ENCODE results near the gene PKD2L2.
"Not testable (repeated sequence)": the region's sequence is repeated elsewhere in the genome, so short reads cannot be mapped to it uniquely, and the experiment has no call there.

The PKD2L2 gene

DNA sequence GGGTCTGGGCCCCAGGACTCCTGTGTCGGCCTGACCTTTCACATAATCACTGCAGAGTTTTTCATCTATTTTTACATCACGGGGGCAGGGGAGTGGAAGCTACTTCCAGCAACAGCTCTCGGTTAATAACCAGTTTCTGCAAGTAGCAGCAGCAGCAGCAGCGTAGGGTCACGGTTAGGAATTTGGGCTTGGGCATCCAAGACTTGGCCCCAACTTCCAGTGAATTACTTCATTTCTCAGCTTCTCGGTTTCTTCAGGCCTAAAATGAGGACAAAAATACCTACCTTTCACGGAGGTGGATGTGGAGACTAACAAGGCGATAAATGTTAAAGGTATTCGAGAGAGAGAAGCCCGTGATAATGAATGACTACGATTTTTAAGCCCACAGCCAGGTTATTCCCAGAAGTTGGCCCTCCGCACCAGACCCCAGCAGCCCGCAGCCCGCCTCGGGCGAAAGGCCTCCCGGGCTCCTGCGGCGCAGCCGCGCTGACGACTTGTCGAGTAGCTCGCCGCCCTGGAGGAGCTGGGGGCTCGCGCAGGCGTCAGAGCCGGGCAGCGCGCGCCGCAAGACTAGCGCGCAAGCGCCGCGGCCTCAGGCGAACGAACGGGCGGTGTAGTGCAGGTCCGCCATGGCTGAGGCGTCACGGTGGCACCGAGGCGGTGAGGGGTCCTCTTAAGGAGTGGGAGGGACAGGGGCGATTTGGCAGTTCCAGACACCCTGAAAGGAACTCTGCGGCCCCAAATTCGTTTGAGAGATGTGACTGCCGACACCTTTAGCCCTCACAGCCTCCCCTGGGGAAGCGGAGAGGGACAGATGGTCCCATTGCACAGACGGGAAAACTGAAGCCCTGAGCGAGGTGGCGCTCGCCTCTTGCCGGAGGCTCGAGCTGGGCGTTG lies at the start of gene PKD2L2:
Gene PKD2L2, plus strand, starts transcription at position 595 of the 897 bp plus-strand sequence. Its CDS starts 35 bp downstream, at position 630.
- DNase-seq (ENCODE audit: low read depth), result peak; percentile 50

DNA sequence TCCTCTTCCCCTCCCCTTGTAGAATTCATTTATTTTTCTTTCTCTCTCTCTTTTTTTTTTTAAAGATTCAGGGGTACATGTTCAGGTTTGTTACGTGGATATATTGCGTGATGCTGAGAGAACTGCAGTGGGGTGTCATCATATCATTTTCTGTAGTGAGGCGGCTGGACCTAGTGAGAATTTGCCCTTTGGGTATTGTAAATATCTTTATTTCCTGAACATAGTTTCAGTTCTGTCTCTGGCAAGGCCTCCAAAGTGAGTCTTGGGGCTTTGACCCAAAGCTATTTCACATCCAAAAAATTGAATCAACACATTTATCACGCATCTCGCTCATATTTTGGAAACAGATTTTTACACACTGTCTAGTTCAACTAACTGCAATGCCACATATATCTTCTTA lies 47.0 kb upstream of the PKD2L2 start:
- no peak for DNase-seq (ENCODE audit: low read depth)

DNA sequence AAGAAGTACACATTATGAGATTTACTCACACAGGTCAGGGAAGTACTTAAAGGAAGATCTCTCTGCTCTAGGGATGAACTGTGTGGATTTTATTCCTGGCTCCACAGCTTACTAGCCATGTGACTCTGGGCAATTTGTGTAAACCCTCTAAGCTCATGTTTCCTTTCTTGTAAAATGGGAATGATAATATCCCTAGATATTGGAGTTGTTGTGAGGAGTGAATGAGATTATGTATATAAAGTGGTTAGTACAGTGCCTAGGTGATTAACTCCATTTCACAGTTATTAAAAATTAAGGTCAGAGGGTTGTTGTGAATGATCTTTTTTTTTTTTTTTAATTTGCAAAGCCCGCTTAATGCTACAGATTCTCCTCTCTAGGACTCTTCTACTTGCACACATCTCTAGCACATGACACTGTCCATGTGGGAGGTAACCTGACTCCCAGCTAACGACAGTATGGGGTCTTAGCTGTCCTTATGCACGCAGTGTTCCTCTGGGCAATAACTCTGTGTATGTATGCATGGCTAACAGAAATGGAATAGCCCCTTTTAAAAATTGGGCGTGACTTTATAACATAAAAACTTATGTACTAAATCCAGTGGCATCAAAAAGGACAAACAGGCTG lies 45.5 kb upstream of the PKD2L2 start:
- no peak for DNase-seq (ENCODE audit: low read depth)

DNA sequence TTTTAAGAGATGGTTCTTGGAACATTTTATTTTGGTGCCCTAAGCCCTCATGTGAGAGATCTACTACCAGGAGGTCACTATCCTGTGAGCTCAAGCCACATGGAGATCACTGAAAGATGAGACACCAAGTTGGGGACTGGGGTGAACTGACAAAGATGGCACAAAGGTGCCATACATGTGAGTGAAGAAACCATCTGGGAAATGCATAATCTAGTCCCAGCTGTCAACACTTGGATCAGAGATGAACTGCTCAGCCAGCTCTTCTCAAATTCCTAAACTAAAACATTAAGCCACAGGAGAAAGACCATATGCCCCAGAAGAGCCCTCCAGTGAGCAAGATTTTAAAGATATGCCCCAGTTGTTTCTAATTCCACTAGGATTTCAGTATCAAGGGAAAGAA lies 43.8 kb upstream of the PKD2L2 start:
- DNase-seq (ENCODE audit: low read depth), result no peak

DNA sequence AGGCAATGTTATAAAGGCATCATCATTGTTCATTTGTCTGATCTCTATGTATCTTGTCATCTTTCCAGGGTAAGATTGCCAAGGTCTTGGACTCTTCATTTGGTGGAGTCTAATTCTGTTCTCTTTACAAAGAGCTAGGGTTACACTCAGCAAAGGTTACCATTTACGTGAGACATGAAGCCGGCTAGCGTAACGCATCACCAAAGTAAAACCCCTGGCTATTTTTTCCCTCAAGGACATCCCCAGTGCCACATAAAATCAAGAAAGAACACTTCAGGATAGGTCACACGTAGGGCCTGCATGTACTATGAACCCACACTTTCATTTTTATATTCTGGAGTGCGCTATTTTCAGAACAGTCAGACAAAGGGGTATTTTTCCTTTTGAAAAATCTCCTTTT lies 41.6 kb upstream of the PKD2L2 start:
- no peak for DNase-seq (ENCODE audit: low read depth)

DNA sequence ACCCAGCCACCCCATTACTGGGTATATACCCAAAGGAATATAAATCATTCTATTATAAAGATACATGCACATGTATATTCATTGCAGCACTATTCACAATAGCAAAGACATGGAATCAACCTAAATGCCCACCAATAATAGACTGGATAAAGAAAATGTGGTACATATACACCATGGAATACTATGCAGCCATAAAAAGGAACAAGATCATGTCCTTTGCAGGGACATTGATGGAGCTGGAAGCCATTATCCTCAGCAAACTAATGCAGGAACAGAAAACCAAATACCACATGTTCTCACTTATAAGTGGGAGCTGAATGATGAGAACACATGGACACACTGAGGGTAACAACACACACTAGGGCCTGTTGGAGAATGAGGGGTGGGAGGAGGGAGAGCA lies 36.1 kb upstream of the PKD2L2 start:
- not testable (repeated sequence) for DNase-seq (ENCODE audit: low read depth)

DNA sequence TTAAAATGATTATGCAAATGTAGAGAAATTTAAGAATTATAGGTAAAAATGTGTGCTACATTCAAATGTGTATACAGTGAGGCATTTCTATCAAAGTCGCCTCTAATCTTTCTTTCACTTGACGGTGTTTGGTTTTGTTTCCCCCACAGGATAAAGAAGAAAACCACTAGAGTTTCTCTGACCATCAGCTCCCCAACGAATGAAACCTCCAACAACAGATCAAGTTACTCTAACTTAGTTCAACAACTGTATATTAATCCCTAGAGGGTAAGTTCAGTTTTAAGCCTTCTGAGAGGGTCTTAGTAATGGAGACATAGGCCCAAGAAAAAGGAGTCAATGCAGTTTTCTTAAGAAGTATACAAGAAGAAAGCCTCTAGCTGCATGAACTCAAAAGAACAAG lies 33.1 kb upstream of the PKD2L2 start:
- DNase-seq (ENCODE audit: low read depth), result no peak

DNA sequence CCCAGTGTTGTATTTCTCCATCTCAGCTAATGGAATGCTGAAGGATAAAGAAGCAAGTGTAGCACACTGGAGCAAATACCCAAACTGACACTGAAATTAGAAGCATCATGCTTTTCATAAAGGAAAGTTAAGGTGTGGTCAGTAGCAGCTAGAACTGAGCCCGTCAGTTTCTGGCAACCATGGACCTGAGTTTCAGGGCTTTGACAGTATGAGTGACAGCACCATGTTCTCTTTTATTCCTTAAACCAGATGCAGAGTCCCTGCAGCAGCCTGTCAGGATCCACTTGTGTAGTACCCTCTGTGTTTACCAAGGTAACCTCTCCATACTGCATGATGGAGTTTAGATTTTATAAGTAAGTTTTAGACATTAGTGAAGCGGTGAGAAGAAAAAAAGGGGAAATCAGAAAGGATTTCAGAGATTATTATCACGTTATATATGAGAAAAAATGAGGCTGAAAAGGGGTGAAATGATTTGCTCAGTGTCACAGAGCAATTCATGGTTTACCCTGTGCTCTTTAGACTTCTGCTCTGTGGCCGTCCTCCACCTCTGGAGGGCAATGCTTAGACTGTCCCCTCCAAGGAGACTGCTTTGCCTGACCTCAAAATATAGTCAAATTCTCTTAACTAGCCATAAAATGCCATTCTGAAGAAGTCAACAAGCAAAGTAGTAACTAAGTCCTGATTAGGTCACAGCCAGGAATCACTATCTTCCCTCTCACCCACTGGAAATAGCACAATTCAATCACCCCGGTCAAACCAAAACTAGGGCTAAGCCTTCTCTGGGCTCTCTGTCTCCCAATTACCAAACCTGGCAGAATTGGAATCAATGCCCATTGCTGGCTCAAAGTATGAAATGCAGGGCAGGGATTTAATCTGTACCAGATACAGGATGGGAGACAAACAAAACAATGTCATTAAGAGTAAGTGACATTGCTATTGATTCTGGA lies 32.1 kb upstream of the PKD2L2 start:
- no peak for DNase-seq (ENCODE audit: low read depth)

DNA sequence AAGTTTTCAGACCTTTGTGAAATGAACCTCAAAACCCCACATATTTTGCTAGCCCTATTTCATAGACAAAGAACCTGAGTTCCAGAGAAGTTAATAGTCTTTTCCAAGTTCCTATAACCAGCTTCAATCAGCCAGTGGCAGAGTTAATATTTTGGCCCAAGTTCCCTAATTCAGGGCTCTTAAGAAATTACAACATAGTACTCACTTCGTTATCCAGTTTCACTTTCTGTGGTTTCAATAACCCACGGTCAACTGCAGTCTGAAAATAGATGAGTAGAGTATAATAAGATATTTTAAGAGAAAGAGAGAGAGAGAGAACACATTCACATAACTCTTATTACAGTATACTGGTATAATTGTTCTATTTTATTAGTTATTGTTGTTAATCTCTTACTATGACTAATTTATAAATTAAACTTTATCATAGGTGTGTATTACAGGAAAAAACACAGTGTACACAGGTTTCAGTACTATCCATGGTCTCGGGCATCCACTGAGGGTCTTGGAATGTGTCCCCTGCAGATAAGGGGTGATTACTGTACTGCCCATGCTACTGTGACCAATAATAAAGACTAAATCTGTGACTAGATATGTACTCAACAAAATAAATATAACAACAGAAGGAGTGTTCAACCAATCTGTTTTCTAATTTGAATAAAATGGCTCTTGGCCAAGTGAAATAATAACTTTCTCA lies 30.9 kb upstream of the PKD2L2 start:
- no peak for DNase-seq (ENCODE audit: low read depth)

DNA sequence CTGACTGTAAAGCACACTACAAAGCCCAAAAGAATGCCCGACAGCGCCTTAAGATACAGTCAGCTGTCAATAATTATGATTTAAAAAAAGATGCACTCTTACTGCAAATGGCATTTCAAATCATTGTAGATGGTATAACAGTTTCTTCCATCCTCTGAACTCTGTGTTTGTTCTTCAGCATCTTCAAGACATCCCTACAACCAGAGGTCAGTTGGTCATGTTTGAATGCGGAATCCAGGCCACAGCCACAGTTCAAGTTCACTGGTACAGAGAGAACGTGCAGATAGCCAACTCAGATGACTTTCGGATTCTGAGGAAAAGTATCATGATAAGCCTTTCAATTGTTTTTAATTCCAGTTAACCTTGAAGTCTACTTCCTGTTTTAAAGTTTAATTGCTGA lies 30.3 kb upstream of the PKD2L2 start:
- DNase-seq (ENCODE audit: low read depth), result no peak

DNA sequence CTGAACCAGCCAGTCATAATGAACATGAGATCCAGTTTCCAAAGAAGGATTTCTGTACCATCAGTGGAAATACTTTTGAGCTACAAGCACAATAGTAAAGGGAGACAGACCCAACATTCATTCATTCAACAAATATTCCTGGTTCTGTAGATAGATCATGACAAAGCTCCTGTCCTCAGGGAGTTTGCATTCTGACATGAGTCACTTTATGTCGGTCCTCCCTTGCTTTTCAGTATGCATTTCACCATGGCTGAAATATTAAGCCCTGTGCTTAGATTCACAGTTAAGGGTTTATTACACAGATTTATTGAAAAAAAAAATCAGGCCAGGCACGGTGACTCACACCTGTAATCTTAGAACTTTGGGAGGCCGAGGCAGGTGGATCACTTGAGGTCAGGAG lies 27.0 kb upstream of the PKD2L2 start:
- no peak for DNase-seq (ENCODE audit: low read depth)

DNA sequence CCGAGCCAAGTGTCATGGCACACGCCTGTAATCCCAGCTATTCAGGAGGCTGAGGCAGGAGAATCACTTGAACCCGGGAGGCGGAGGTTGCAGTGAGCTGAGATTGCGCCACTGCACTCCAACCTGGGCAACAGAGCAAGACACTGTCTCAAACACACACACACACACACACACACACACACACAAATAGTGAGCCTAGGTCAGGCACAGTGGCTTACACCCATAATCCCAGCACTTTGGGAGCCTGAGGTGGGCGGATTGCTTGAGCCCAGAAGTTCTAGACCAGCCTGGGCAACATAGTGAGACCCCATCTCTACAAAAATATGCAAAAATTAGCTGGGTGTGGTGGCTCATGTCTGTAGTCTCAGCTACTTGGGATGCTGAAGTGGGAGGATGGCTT lies 25.6 kb upstream of the PKD2L2 start:
- DNase-seq (ENCODE audit: low read depth), result not testable (repeated sequence)

DNA sequence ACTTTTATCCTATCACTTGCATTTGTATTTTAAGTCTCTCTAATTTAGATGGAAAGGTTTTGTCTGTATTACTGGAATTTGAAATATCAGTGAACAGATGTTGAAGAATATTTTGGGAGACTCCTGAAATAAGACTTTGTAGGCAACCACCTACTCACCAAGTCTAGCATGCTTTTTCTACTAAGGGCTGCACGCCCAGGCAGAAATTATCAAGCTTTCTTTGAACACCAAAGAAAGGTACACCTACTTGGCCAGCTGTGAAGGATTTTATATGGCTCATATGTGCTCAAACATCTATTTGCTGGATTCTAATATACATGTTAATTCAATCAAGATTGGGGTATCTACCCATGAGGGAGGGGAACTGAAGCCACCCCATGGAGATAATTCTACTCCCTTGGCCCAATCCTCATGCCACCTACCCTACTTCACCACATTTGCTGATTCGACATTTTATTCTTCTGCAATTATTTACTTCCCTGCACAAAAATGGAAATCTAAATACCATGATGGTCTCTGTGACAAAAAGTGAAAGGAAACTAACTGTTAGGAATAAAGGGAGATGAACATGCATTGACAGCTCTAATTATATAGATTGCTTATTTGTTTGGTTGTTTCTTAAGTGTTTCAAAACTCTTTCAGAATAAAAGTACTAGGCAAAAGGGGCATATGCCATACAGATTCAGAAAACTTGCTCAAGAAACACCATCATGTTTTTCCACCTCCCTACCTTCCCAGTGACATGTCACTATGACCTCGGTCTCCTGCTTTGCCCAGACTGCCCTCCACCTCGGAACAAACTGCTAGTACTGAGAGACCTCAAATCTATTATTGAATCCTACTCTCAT lies 22.5 kb upstream of the PKD2L2 start:
- no peak for DNase-seq (ENCODE audit: low read depth)

DNA sequence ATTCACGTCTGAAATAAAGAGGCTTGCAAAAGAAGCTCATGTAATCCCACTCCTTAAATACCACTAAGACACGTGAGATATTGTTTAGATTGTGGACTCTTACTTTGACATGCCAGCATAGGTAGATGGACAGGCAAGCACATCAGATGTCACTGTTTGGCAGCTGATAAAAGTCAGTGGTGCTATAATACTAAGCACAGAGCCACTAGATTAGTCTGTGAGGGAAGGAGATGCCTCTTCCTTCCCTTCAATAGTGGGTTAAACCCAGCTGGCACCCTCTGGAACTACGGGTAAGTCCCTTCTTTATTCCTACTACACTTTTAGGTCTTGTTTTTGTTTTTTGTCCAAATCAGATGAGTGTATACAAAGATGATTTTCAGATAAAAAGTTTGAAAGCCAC lies 21.6 kb upstream of the PKD2L2 start, which contains the start of gene MYOT:
Gene MYOT, plus strand, starts transcription at position 197 of the 400 bp plus-strand sequence. CDS start 2,792 bp downstream, outside the sequence.
- DNase-seq (ENCODE audit: low read depth), result no peak

DNA sequence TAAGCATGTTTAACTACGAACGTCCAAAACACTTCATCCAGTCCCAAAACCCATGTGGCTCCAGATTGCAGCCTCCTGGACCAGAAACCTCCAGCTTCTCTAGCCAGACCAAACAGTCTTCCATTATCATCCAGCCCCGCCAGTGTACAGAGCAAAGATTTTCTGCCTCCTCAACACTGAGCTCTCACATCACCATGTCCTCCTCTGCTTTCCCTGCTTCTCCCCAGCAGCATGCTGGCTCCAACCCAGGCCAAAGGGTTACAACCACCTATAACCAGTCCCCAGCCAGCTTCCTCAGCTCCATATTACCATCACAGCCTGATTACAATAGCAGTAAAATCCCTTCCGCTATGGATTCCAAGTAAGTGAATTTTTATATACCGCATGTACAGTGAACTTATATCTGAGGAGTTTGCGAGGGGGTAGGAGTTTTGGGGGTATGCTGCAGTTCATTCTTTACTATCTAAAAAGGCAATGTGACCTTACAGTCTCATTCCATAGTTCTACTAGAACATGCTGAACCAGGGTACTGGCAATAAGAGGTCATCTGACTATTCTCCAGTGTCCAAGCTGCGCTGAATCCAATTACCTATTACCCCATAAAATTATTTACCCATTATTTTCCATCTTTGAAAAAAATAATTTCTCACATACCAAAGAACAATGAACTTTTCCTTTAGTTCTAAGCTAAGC lies 18.5 kb upstream of the PKD2L2 start:
- DNase-seq (ENCODE audit: low read depth), result no peak

DNA sequence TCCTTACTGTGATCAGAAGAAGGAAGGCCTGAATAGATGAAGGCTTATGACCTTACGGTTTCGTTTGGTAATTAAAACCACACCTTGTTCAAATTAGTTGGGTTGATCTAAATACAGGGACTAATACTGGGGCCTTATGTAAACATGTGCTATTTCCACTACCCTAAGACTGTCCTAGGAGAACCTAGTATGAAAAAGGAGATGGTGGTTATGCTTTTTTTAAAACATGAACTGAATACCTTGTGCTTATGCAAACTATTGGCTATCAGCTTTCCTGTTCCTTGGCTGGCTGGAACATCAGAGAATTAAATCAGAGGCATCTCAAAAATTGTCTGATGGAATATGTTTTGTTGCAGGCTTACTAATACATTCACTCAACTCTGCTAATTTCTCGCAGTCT lies 17.7 kb upstream of the PKD2L2 start:
- DNase-seq (ENCODE audit: low read depth), result no peak

DNA sequence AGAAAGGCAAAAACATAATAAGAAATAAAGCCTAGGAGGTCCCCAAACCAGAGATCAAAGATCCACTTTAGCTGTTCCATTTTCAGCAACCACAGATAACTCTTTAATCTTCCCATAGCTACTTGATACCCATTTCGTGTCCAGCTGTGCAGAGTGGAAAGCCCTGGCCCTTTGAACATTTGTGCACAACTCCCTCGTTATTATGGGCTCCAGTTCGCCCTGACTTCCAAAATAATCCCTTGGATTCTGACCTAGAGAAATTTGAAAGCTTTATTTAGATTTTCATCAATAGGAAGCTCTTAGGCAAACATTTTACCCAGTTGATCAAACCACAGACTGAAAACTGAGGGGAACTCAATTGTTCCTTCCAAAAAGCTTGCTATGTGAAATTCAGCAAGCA lies 16.8 kb upstream of the PKD2L2 start:
- DNase-seq (ENCODE audit: low read depth), result no peak

DNA sequence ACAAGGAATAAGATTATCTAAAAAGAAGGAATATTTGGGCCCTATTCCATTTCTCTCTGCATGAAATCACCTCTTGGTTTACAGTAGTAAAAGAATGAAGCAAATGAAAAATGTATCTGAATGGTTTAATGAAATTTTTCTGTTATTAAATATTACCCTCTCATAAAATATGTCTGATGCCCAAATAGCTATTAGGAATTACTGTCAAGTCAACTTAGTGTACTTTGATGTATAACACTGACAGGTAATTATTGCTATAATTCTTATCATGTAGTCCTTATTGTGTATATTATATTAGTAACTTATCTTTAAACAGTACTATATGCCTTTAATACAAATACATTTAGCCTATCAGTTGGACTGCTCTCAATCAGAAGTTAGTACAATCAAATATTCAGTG lies 13.2 kb upstream of the PKD2L2 start:
- no peak for DNase-seq (ENCODE audit: low read depth)

DNA sequence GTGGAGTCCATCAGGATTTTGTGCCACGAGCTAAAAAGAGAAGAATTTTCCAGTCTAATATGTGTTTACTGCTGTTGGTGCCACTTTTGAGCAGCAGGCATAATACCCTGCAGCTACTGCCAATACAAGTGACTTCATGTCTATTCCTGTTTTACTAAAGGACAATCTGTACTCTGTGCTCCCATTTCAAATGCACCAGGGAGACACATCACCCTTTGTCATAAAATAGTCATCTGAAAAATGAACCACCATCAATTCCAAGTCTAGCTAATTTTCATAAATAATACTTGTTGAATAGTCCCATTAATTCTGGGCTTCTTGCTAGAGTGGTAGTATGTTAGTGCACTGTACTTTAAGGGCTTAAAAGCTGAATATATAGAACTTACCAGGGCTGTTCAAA lies 8.9 kb upstream of the PKD2L2 start:
- no peak for DNase-seq (ENCODE audit: low read depth)

DNA sequence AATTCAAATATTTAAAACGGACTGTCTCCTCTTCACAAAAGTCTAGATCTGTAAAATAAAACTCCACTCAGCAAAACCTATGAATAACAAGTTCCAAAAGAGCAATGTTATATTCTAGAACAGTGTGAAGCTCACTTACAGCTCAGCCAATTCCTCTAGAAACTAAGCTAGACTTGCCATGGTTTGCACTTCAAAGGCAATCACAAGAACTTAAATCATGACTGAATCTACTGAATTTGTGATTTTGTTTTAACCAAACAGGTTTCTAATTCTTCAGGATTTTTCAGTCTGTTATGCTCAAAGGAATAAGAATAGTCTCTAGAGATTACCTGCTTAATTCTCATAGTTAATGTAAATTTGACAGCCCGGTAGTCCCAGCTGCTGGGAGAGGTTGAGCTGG lies 1.4 kb upstream of the PKD2L2 start:
- DNase-seq (ENCODE audit: low read depth), result no peak

Data from CMK (cell line).